OCI-M2 (cell line): ENCODE results near the gene FHIP1B.
"Not testable (repeated sequence)": the region's sequence is repeated elsewhere in the genome, so short reads cannot be mapped to it uniquely, and the experiment has no call there.

ENCODE experiments used
- DNase-seq: peaks from one replicate; lab custom pipeline; 2025; ENCODE audit not compliant: unreplicated experiment; lab: John Stamatoyannopoulos, UW

FHIP1B gene

GRCh38 chr11:6234387-6235107 lies at the start of gene FHIP1B:
Gene FHIP1B, minus strand, starts transcription at chr11:6234636. Its CDS starts 10,120 bp downstream, at chr11:6224516.
- DNase-seq = no peak

DNA sequence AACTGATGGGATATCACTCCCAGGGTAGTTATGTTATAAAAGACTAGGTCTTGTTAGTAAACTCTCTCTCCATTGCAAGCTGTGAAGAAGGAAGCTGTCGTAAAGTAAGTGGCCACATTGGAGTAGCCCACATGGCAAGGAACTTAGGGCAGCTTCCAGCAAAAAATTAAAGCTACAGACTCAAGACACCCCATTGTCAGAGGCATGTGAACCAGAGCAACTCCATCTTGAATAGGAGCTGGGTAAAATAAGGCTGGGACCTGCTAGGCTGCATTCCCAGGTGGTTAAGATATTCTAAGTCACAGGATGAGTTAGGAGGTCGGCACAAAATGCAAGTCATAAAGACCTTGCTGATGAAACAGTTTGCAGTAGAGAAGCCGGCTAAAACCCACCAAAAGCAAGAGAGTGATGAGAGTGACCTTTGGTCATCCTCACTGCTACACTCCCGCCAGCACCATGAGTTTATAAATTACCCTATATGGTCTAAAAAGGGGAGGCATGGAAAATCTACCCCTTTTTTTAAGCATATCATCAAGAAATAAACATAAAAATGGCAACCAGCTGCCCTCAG lies 49.1 kb upstream of the FHIP1B start:
- DNase-seq = no peak

- DNase-seq = not testable (repeated sequence)
Measured at GRCh38 chr11:6280809-6281208, 46.4 kb upstream of the FHIP1B start.

GRCh38 chr11:6273188-6273587 lies 38.8 kb upstream of the FHIP1B start:
- DNase-seq = no peak

DNA sequence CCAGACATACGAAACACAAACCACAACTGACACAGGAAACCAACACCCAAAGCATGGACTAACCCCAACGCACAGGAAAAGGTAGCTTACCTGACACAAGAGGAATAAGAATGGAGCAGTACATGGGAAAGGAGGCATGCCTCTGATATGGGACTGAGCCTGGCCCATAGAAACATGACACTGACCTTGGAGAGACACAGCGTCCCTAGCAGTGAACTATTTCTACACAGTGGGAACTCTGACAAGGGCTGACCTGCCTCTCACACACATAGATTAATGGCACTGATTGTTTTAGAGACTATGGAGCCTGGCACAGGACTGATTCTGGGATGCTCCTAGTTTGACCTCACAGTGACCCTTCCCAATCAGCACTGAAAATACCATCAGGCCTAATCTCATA lies 37.2 kb upstream of the FHIP1B start:
- no peak for DNase-seq

DNA sequence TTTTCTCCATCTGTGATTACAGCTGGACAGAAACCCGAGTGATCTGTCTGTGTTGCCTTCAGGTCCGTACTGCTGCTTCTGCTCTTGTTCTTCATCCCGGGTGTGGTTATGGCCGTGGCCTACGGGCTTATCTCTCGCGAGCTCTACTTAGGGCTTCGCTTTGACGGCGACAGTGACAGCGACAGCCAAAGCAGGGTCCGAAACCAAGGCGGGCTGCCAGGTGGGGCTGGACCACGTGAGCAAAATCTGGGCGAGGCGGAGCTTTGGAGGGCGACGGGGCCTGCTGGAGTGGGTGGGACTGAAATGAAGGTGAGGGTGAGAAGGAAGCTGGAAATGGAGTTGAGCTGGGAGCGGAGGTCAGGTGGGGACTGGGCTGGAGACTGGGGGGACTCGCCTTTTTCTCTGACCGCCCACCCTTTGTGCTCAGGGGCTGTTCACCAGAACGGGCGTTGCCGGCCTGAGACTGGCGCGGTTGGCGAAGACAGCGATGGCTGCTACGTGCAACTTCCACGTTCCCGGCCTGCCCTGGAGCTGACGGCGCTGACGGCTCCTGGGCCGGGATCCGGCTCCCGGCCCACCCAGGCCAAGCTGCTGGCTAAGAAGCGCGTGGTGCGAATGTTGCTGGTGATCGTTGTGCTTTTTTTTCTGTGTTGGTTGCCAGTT lies 36.3 kb upstream of the FHIP1B start:
- no peak for DNase-seq

DNA sequence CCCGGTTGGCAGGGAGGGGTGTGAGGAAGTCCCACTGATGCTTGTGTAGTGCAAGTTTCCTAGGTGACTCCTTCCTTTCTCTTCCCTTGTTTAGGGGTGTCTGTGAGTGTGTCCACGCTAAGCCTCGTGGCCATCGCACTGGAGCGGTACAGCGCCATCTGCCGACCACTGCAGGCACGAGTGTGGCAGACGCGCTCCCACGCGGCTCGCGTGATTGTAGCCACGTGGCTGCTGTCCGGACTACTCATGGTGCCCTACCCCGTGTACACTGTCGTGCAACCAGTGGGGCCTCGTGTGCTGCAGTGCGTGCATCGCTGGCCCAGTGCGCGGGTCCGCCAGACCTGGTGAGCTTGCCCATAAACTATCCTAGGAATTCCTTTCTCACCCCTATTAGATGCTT lies 35.6 kb upstream of the FHIP1B start:
- DNase-seq = no peak

DNA sequence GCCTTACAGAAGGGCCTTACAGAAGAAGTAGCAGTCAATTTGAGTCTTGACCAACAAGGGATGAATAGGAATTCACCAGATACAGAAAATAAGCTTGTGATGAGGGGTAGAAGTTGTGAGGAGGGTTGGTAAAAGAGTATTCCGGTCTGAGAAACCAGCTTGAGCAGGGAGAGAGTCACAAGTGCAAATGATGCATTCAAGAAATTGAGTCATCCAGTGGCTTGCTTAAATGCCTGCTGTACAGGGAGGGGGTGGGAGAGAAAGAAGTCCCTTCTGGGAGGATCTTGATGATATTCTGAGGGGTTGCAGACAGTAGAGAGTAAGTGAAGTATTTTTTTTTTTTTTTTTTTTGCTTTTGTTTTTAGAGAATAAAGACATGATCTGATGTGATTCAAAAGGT lies 34.4 kb upstream of the FHIP1B start:
- no peak for DNase-seq

- no peak for DNase-seq
Measured at GRCh38 chr11:6263662-6264061, 29.2 kb upstream of the FHIP1B start.

DNA sequence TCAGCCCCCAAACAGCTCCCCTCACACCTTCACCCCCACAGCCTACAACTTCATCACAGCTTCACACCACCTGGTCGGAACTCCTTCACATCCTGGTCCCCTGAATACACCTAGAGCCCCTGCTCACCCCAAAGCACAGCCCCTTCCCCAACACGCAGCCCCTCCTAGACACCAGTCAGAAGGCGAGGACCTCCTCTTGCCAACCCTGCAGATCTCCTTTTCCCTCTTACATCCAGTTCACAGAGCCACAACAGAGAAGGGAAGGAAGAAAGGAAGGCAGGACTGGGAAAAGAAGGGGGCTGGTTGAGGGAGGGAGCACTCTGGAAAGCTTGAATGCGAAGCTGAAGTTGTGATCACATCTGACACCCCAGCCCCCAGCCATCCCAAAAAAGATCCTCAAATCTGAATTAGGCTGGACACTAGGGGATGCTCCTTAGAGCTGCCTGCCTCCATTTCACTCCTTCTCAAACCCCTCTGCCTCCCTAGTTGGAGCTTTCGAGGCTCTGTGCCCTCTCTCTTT lies 25.8 kb upstream of the FHIP1B start:
- no peak for DNase-seq

- DNase-seq = no peak
Measured at GRCh38 chr11:6258571-6259081, 24.2 kb upstream of the FHIP1B start.

- no peak for DNase-seq
Measured at GRCh38 chr11:6258141-6258540, 23.7 kb upstream of the FHIP1B start.

DNA sequence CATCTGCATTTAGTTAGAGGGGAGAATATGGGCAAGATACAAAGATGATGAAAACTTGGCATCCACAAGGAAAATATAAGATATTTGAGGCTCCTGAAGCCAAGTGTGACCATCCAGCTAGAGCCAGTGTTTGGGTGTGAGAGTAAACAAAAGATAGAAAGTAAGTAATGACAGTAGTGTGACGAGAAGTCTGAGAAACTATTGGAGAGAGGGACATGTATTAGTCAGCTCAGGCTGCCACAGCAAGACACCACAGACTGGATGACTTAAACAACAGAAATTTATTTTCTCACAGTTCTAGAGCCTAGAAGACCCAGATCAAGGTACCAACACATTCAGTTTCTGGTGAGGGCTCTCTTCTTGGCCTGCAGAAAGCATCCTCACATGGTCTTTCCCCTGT lies 18.8 kb upstream of the FHIP1B start:
- no peak for DNase-seq

DNA sequence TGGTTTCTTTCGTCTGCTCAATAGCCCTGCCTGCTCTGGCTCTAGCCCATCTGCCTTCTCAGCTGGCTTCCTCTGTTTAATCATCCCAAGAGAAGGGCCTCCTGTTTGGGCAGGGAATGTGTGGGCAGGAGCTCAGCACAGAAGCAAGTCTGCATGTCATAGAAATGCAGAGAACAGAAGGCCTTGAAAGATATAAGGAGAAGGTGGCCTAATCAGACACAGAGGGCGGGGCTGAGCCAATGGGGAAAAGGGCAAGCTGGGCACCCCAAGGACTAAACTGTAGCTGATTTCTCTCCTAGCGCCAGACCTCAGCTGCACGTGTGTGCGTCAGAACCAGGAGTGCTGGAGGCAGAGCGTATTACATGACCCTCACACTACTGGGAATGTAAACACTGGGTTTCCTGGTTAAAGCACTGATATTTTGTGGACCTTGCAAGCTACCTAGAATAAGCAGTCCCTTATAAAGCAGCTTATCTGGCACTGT lies 17.6 kb upstream of the FHIP1B start:
- peak; percentile 75 for DNase-seq

- DNase-seq = no peak
Measured at GRCh38 chr11:6251120-6251733, 16.8 kb upstream of the FHIP1B start.

- peak; percentile 33 for DNase-seq
Measured at GRCh38 chr11:6249770-6250555, 15.5 kb upstream of the FHIP1B start.

GRCh38 chr11:6248897-6249296 lies 14.5 kb upstream of the FHIP1B start:
- DNase-seq = not testable (repeated sequence)

DNA sequence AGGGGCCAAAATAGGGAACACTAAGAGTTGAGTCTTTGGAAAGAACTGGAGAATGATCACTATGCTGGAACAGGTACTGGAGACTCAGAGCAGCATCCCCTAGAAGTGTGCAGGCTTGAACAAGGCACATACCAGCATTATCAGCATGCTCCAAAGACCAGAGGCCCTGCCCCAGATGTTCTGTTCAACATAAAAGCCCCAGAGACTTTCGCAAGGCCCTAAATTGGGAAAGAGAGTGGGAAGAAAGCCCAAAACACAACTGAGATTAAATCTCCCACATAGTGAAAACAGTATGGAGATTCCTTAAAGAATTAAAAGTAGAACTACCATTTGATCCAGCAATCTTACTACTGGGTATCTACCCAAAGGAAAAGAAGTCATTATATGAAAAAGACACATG lies 13.8 kb upstream of the FHIP1B start:
- DNase-seq = no peak

- no peak for DNase-seq
Measured at GRCh38 chr11:6245536-6245935, 11.1 kb upstream of the FHIP1B start.

DNA sequence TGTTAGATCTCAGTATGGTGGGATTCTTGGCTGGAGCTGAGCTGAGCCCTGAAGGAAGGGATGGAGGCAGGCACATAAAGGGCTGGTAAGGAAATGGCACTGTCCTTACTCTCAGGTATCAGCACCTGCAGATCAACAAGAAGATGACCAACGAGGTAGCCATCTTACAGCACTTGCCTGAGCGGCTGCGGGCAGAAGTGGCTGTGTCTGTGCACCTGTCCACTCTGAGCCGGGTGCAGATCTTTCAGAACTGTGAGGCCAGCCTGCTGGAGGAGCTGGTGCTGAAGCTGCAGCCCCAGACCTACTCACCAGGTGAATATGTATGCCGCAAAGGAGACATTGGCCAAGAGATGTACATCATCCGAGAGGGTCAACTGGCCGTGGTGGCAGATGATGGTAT lies 6.9 kb upstream of the FHIP1B start:
- DNase-seq = no peak

DNA sequence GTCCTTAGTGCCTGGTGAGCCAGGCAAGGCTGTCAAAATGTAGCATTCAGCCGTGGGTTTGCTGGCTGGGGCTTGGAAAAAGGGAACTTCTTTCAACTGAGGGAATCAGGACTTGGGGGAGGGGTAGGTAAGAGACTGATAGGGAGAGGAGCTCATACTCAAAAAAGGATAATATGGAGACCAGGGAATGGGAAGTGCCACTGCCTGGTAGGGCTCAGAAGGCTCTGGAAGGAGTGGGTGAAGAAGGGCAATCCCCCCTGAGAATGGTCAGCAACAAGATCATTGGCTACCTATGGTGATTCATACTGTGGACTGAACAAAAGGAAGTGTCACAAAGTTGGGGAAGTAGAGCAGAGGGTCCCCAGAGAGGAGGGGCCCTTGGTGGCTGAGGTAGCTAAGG lies 6.3 kb upstream of the FHIP1B start:
- DNase-seq = no peak
